VCaP (cell line): ENCODE results near the gene NEO1.

Experiments
- H3K27ac ChIP-seq: fragments of 450-650 bp; 2 replicates; pipeline ENCODE4 v1.5.1; 2017
- TF ChIP-seq, protein P1 (sequence below): fragments of 450-650 bp; conservative IDR thresholded peaks from 2 replicates; pipeline ENCODE4 v1.5.1; 2017; ENCODE audit warnings: mild to moderate bottlenecking, moderate library complexity

The NEO1 gene

DNA sequence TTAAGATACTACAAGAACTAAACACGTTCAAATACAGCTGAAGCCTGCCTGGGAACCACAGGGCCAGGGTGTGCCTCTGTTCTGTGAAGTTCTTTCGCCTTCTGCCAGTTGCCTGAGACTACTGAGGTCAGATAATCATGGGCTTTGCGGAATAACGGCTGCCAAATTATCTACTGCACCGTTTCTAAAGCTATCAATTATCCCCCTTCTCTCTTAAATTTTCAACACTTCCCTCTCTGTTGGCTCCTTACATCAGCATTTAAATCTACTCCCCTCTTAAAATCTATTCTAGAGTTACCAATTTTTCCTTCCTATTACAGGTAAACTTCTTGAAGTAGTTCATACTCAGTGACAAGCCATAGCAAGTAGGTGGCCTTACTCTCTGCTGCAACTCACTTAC lies 6.2 kb upstream of the NEO1 start:
- H3K27ac ChIP-seq: no peak overlapping the region
- TF ChIP-seq, protein P1, sequence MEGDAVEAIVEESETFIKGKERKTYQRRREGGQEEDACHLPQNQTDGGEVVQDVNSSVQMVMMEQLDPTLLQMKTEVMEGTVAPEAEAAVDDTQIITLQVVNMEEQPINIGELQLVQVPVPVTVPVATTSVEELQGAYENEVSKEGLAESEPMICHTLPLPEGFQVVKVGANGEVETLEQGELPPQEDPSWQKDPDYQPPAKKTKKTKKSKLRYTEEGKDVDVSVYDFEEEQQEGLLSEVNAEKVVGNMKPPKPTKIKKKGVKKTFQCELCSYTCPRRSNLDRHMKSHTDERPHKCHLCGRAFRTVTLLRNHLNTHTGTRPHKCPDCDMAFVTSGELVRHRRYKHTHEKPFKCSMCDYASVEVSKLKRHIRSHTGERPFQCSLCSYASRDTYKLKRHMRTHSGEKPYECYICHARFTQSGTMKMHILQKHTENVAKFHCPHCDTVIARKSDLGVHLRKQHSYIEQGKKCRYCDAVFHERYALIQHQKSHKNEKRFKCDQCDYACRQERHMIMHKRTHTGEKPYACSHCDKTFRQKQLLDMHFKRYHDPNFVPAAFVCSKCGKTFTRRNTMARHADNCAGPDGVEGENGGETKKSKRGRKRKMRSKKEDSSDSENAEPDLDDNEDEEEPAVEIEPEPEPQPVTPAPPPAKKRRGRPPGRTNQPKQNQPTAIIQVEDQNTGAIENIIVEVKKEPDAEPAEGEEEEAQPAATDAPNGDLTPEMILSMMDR: no peak

DNA sequence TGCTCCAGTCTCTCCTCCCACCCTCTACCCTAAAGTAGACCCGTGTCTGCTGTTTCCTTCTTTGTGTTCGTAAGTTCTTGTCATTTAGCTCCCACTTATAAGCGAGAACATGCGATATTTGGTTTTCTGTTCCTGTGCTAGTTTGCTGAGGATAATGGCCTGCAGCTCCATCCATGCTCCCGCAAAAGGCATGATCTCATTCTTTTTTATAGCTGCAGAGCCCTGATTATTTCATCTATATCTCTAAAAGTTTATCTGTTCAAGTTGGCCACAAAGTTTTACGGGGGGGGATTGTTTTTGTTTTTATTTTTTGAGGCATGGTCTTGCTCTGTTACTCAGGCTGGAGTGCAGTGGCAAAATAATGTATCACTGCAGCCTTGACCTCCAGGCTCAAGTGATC lies 4.4 kb upstream of the NEO1 start:
- H3K27ac ChIP-seq: no peak overlapping the region
- TF ChIP-seq, protein P1: no peak

GRCh38 chr15:73048624-73049295 lies 3.5 kb upstream of the NEO1 start:
- TF ChIP-seq, protein P1: no peak
- no peak overlapping the region for H3K27ac ChIP-seq

GRCh38 chr15:73049564-73050215 lies 2.6 kb upstream of the NEO1 start:
- H3K27ac ChIP-seq: no peak overlapping the region
- TF ChIP-seq, protein P1: no peak

DNA sequence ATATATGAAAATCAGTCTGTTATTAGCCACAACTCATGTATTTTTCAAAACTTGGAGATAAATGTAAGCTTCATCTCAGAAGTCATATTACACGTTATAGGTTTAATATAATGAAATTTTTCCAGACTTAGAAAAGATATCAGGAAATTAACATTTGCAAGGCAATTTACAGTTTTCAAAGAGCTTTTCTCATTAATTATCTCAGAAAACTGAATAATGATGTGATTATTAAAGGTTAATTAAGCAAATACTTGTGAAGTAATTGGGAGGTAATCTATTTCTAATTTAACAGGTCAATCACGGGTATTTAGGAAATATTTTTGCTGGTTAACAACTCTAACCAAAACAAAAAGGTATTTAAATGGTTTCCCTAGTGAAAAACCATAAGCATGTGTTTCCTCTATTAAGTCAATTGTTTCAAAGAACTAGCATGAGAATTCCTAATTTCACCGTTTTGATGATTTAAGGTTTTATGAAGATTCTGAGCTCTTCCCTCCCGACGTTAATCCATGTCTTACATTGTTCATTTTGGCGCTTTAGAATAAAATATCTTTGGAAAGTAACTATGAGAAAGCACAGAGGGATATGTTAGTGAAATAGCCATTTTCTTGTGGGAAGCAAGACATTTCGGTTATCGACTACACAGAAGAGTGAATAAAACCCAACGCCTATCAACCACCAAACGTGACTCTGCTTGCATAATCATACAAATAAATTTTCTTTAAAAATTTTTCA lies 1.5 kb upstream of the NEO1 start:
- peak overlapping the region; percentile 96 for H3K27ac ChIP-seq
- TF ChIP-seq, protein P1: no peak

- H3K27ac ChIP-seq: peak overlapping the region; percentile 96
- TF ChIP-seq, protein P1: no peak
Observed at GRCh38 chr15:73051391-73051806, 864 bp upstream of the NEO1 start.

DNA sequence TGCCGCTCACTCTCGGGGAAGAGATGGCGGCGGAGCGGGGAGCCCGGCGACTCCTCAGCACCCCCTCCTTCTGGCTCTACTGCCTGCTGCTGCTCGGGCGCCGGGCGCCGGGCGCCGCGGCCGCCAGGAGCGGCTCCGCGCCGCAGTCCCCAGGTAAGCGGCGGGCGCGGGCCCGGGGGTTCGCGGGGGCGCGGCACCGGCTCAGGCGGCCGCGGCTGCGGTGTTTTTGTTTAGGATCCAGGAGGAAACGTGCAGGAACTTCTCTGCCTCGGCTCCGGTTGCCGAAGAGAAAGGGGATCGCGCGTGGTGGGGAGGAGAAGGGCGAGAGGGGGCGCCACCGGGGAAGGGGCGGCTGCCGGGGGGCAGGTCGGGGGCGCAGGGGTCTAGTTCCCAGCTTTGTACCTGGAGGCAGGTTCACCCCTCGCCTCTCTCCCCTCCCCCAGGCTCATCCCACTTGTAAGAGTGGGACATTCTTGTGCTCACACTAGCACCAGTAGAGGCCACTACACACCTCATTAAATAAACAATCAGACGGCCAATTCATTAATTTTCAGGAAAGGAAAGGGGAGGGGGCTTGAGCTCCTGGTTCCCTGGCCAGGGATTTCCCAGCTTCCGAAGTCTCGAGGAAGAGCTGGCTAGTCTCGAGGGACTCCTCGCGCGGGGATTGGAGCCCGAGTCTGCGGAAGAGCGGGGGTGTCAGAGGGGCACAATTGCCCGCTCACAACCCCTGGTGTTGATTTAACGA lies 562 bp downstream of the NEO1 start:
- H3K27ac ChIP-seq: peak overlapping the region; percentile 96
- TF ChIP-seq, protein P1: peak; percentile 66
